Ishikawa (cell line): ENCODE measurements around the gene ULK4.

Experiments
- CEBPB ChIP-seq: IDR thresholded peaks from 2 replicates; pipeline ENCODE4 v1.6.1; 2012
- CREB1 ChIP-seq: IDR thresholded peaks from 2 replicates; pipeline ENCODE4 v1.6.1; 2012; ENCODE audit warnings: low read depth
- EGR1 ChIP-seq: IDR thresholded peaks from 2 replicates; pipeline ENCODE4 v1.6.1; 2012
- EP300 ChIP-seq: IDR thresholded peaks from 2 replicates; pipeline ENCODE4 v1.6.1; 2012; ENCODE audit warnings: borderline replicate concordance
- FOXM1 ChIP-seq: IDR thresholded peaks from 2 replicates; pipeline ENCODE4 v1.6.1; 2012; ENCODE audit warnings: low read depth, borderline replicate concordance
- MAX ChIP-seq: IDR thresholded peaks from 2 replicates; pipeline ENCODE4 v1.6.1; 2012
- NFIC ChIP-seq: IDR thresholded peaks from 2 replicates; pipeline ENCODE4 v1.6.1; 2012
- RAD21 ChIP-seq: IDR thresholded peaks from 2 replicates; pipeline ENCODE4 v1.6.1; 2012; ENCODE audit warnings: low read depth
- REST ChIP-seq: IDR thresholded peaks from 2 replicates; pipeline ENCODE4 v1.6.1; 2012; ENCODE audit warnings: low read depth, mild to moderate bottlenecking
- TAF1 ChIP-seq: IDR thresholded peaks from 2 replicates; pipeline ENCODE4 v1.6.1; 2012; ENCODE audit warnings: low read depth, mild to moderate bottlenecking
- TCF12 ChIP-seq: IDR thresholded peaks from 2 replicates; pipeline ENCODE4 v1.6.1; 2012; ENCODE audit warnings: low read depth
- TEAD4 ChIP-seq: IDR thresholded peaks from 2 replicates; pipeline ENCODE4 v1.6.1; 2012
- USF1 ChIP-seq: IDR thresholded peaks from 2 replicates; pipeline ENCODE4 v1.6.1; 2012
- YY1 ChIP-seq: IDR thresholded peaks from 2 replicates; pipeline ENCODE4 v1.6.1; 2012; ENCODE audit warnings: low read depth
- ZBTB7A ChIP-seq: IDR thresholded peaks from 2 replicates; pipeline ENCODE4 v1.6.1; 2012; ENCODE audit warnings: low read depth

ULK4 gene

GRCh38 chr3:41426485-41426884, 535.4 kb downstream of the ULK4 start:
- TF ChIP-seq EP300, result no peak
- no peak for TF ChIP-seq RAD21
- TF ChIP-seq ZBTB7A, result no peak
- TF ChIP-seq MAX, result no peak
- TF ChIP-seq CEBPB, result no peak
- TF ChIP-seq FOXM1, result no peak
- TF ChIP-seq NFIC, result no peak
- no peak for TF ChIP-seq REST
- TF ChIP-seq TAF1, result no peak
- no peak for TF ChIP-seq TCF12
- TF ChIP-seq YY1, result no peak
- TF ChIP-seq TEAD4, result no peak
- no peak for TF ChIP-seq EGR1
- no peak for TF ChIP-seq USF1
- TF ChIP-seq CREB1, result no peak

- TF ChIP-seq TAF1, result no peak
- no peak for TF ChIP-seq EGR1
- TF ChIP-seq TEAD4, result no peak
- TF ChIP-seq RAD21, result no peak
- no peak for TF ChIP-seq MAX
- no peak for TF ChIP-seq TCF12
Observed at GRCh38 chr3:41424543-41425300, 537.2 kb downstream of the ULK4 start.

GRCh38 chr3:41419809-41420208, 542.1 kb downstream of the ULK4 start:
- TF ChIP-seq REST (no peak), YY1 (no peak), FOXM1 (no peak), EGR1 (no peak), ZBTB7A (no peak)

- TF ChIP-seq EP300 (no peak), CEBPB (no peak), TAF1 (no peak), USF1 (no peak), TCF12 (no peak), MAX (no peak), YY1 (no peak), TEAD4 (no peak), CREB1 (no peak), REST (no peak), EGR1 (no peak), ZBTB7A (no peak)
Observed at GRCh38 chr3:41418961-41419691, 542.8 kb downstream of the ULK4 start.
